GM19452 (cell line): ENCODE results near the gene OSBPL2.

ENCODE experiments used
- ATAC-seq: cut with Tn5 transposase; IDR thresholded peaks from one replicate; pipeline ENCODE4 v1.9.1; 2021; ENCODE audit not compliant: unreplicated experiment

OSBPL2 gene

DNA sequence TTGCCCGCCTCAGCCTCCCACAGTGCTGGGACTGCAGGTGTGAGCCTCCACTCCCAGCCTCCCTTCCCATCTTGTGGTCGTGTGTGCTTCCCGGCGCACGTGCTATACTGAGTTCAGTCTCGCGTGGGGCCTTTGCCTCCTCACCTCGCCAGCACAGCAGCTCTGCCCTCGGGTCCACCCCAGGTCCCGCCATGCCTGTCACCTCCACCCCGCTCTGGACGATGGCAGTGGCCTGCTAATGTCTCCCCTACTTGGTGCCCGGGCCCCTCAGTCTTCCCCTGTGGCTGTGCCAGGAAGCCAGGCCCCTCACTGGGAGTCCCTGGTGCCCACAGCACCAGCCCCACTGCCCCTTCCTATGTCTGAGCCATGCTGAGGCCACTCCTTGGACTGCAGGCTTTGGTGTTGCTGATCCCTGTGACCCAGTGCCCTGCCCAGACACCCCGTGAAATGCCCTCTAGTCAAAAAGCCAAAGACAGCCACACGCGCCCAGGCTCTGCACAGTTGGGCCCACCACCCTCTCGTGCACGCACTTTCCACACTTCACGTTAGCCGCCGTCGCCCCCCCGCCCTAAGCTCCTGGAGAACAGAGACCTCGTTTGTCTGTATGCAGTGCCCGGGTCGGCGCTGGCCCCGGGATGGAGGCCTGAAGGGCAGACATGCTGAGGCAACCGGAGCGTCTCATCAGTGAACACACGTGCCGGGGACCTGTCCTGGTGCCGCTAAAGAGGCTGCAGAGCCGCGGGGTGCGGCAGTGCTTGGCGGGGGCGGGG is 32.5 kb upstream of the OSBPL2 start:
- no peak for ATAC-seq

DNA sequence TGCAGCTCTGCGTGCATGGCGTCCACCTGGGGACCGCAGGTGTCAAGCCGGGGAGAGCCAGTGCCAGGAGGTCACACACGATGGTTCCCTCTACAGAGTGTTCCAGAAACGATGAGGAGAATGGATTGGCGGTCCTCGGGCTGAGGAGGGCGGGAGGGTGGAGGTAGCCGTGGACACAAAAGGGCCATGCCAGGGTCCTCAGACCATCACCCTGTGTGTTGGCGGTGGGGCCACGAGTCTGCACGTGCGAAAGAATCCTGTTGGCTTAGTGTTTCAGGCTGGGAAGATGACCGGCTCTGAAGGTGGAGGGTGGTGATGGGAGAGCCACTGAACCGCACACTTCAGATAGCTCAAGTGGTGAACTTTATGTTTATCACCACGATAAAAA is 31.9 kb upstream of the OSBPL2 start:
- no peak for ATAC-seq

DNA sequence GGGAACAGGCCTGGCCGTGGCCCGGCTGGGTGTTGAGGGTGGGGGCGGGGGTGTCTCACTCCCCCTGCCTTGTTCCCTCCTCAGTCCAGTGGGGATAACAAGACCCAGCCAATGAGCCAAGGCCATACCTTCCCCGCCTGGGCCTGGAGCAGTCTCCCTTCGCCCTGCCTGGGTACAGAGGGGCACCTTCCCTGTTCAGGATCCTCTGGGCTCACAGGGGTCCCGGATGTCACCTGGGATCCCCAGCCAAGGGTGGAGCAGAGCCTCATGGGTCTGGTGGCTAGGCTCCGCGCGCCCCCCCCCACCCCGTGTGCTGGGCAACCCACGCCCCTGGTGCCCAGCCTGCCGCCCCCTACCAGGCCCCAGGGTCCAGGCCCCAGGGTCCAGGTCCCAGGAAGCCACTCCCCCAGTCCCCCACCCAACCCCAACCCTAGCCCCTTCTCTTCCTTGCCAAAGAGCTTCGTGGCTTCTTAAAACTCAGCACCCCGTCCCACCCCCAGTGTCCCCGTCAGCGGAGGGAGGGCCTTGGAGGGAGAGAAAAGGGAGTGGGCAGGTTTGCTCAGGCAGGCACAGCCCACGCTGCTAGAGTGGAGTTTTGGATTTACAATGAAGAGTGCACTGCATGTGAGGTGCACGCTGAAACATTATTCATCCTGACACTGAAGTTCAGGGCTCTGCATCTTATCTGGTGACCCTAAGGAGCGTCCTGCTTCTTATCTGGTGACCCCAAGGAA is 30.1 kb upstream of the OSBPL2 start:
- ATAC-seq: no peak

DNA sequence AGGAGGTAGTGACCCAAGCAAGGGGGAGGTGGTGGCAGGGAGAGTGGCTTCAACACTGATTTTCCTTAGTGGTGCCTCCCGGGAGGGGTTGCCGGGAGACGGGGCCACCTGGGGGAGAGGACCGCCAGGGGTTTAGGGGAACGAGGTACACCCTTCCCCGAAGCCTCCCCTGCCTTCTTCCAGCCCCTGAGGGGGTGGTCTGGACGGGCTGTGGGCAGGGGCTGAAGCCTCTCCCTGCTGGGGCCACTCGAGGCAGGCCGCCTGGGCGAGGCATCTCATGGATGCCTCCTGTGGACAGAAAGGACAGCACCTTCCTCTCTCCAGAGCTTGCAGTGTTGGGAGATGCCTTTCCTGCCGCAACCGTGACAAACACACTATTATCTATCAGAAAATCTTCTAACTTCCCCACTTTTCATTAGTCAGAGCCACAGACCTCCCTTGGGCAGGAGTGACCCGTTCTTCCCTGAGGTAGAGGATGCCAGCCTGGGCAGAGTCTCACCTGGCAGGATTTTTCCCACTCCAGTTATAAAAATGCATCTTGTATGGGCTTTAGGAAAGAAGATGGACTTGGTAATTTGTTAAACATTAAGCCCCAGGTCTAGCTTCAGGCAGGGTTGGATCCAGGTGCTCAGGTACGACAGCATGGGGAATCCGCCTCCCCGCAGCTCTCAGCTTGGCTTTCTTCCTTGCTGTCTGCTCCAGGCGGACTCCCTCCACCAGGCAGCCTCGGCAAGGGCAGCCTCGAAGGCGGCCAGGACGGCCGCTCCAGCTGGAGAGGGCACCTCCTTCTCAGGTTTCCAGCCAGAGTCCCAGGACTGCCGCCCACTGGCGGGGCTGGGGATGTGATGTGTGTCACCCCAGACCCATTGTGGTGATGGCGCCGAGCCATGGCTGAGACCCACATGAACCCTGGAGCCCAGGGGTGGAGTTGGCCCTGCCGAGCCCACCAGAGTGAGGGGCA is 29.2 kb upstream of the OSBPL2 start:
- ATAC-seq: no peak

DNA sequence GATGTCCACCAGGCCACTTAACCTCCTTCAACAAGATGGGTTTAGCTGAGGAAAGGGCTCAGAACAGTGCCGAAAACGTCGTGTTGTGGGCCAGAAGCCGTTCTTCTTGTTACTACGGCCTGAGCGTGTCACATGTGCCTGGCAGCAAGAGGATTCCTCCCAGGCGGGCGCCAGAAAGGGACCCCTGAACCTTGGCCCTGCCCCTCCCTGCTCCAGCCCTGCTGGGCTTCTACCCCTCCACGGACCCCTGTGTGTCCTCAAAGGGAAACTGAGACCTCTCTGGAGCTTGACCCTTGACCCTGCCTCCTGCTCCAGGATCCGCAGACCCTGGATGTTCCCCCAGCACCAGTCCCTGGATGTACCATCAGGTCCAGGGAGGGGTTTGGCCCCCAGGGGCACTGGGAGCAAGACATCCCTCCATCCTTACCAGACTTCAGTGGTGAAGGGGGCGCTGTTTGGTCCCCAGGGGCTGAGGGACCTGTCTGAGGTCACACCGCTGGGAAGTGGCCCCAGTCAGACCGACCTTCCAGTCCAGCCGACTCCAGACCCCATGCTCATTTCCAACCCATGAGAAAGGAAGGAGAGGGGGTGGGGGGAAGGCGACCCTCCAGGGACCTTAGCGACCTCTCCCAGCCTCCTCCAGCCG is 28.3 kb upstream of the OSBPL2 start:
- ATAC-seq: no peak

DNA sequence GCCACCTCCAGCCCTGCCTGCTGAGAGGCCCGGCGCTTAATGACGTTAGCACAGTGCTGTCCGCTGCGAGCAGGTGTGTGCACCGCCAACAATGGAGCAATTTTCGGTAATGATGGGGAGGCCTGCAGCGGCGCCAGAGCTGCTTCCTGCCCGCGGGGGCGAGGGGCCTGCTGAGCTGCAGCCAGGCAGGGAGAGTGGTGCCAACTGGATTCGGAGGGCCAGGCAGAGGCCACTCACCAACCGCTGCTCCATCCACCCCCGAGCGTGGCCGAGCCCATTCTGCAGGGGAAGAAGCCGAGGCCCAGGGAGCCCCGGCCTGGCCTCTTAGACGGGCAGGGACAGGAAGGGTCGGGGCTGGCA is 27.8 kb upstream of the OSBPL2 start:
- ATAC-seq: no peak

DNA sequence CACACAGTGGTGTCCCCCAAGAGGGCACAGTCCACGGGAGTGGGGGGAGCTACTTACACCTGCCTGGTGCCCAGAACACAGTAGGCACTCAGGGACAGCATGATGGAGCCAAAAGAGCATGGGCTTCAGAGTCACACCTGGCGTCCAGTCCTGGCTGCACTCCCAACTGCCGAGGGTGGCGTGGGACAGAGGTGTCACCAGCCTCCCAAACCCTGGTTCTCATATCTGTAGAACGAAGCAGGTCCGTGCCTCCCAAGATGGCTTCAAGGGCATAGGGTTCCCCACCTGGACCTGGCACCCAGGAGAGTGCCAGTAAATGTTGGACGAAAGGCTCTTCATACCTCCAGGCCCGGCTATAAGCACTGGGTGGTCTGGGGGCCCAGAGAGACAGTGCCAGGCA is 27.1 kb upstream of the OSBPL2 start:
- ATAC-seq: no peak

DNA sequence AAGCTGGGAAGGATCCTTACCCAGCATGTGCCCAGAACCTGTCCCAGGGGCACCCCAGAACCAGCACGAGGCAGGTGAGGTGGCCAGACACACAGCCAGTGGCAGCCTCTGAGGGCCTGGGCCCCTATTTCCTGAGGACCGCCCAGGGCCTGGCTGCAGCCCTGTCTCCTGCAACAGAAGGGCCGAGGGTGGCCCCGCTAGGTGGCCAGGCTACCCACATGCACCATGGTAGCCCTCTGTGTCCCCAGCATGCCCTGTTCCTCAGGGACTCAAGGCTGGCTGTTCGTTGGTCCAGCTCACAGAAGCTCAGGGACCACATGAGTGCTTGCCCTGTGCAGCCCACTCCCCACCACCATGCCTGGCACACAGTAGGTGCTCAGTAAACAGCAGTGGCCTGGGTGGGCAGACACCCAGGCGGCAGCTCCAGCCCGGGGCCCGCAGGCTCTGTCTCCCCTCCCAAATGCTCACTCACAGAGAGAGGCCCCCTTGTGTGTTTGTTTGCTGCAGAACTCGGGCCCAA is 26.5 kb upstream of the OSBPL2 start:
- ATAC-seq: no peak

DNA sequence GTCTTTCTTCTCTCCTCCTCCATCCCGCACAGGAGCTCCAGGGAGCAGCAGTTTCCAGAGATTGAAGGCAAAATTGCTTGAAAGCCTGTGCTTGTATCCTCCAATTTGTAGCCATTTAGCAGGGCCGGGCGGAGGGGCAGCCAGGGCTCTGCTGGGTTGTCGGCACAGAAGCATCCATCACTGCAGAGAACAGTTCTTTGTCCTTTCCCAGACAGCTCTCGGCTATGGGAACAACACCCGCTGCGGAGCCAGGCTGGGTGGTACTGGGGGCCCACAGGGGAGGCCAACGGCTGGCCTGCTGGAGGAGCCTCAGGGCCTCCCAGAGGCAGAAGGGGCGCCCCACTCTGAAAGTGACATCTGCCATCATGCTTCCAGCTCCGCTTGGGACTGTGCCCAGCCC is 26.0 kb upstream of the OSBPL2 start:
- no peak for ATAC-seq

DNA sequence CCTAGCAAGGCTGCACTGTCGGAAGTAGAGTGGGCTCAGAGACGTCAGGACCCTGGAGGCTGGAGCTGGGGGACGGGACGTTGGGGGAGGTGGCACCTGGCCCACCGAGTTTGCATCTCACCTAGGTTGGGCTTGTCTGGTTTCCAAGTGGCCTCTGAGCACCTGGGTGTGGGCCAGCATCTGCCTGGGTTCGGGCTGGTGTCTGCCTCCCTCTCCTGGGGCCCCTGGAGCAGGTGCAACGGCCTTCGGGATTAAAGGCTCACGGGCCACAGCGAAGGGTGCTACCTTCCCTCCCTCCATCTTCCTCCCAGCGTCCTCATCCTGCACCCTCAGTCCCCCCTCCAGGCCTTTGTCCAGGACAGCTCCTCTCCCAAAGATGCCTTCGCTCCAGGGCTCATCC is 24.3 kb upstream of the OSBPL2 start:
- ATAC-seq: no peak

DNA sequence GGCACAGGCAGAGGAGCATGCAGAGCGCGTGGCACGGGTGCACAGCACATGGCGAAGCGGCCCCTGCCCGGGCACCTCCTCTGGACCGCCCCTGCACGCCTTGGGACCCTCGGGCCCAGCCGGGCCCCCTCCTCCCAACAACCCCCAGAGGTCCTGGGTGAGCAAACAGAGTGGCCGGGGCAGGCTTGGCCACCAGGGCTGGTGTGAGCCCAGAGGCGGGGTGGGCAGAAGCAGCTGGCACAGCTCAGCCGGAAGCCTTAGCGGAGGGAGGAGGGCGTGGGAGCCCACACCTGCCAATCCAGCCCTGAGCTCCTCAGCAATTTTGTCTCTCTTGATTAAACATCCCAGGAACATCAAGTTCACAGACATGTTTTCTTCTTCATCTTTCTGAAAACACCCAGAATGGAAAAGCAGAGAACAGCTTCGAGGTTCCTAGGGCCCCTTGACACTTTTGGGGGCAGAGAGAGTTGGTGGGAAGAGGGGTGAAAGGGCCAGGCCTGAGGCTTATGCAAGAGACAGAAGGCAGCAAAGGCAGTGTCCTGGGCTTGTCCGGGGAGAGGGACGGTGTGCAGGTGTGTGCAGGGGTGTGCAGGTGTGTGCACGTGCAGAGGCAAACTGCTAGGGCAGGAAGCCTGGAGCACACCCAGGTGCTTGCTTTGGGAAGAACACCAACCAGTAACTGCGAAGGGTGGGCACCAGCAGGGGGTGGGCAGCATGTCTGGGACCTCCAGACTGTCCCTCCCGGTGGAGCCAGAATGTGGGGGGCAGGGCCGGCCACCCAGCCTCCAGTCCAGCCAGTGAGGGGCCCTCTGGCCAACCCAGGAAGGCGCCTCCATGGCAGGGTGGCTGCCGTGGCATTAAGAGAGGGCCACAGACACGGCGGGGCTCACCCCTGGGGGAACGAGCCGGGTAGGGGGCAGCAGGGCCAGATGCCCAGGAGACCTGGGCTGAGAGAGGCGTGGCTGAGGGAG is 23.0 kb upstream of the OSBPL2 start:
- no peak for ATAC-seq

DNA sequence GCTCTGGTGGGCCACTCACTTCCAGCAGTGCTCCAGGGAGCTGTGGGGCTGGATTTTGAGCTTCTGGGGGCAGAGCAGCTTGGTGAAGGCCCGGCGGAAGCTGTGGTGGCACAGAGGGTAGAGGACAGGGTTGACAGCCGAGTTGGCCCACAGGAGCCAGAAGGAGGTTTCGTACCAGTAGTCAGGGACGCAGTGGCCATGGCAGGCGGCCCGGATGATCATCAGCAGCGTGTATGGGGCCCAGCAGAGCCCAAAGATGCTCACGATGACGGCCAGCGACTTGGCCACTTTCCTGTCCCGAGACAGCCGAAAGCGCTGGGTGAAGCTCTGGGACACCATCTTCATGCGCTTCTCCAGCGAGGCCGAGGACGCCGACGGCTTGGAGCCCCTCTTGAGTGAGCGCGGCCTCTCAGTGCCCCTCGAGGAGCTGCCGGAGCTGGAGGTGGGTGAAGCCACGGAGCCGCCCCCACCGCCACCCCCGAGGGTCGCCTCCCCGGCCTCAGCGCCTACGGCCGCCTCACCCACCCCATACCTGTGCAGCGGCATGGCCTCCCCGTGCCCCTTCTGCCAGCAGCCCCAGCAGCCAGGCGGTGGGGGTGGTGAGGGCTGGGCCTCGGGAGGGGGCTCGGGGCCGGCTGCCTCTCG is 22.2 kb upstream of the OSBPL2 start:
- ATAC-seq: no peak

DNA sequence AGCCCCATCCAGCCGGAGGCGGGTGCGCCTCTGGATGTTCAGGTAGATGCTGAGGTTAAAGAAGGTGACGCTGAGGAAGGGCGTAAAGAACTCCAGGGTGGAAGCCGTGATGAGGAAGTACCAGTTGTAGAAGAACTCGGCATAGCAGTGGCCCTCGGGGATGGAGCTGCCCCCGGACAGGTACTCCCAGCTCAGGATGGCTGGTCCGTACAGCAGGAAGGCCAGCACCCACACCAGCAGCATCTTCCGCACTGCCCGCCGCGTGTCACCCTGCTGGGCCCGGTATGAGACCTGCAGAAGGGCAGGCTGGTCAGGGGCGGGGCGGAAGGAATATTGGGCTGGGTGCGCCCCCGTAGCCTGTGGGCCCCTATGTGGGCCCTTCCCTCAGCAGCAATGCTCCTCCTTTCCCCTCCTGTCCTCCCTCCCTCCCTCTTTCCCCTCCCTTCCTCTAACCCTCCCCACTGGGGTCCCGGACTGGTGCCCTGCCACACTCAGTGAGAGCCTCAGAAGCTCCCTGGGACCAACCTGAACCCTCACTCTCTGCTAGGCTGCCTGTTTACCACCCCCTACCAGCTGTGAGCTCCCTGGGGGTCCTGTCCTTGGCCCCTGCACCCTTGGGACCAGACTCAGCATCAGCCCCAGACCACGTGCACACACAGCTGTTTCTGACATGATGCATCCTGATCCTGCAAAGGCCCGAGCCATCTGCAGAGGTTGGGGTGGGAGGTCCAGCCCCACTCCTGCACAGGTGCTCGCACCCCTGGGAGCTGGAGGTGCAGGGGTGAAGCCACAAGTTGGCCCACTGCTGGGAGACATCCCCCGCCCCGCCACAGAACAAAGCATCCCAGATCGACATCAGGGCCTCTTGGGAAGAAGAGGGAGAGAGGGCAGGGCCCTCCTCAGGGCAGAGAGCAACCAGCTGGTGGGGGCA is 21.4 kb upstream of the OSBPL2 start:
- ATAC-seq: no peak

DNA sequence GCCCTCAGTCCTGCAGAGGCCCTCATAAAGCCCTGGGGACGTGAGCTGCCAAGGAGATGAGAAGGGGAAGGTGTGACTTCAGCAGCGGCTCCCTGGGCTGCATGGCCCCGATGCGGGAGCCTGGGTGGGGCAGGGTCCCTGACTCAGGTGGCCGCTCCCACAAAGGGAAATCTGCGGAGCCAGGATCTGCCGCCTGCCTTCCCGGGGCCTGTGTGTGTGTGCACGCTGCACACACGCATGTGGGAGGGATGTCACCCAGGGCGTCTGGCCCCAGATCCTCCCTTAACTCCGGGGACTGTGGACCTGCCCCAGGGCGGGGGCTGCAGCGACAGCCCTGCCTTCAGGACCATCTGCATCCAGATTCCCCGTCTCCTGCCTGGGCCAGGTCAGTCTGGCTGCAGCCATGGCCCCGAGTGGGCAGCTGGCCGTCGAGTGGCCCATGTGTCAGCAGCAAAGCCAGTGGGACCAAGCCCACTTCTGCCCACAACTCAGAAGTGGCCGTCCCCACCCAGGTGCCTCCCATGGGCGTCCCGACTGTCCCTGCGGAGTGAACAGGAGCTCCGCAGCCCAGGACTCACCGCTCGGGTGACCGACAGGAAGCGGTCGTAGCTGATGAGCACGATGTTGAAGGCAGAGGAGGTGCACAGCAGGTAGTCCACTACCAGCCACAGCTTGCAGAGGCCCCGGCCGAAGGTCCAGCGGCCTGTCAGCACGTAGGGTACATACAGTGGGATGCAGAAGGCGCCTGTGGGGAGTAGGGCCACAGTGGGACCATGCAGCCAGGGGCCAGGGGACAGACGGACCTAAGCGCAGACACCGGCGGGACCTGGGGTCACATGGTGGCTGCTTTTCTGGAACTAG is 20.2 kb upstream of the OSBPL2 start:
- ATAC-seq: no peak

DNA sequence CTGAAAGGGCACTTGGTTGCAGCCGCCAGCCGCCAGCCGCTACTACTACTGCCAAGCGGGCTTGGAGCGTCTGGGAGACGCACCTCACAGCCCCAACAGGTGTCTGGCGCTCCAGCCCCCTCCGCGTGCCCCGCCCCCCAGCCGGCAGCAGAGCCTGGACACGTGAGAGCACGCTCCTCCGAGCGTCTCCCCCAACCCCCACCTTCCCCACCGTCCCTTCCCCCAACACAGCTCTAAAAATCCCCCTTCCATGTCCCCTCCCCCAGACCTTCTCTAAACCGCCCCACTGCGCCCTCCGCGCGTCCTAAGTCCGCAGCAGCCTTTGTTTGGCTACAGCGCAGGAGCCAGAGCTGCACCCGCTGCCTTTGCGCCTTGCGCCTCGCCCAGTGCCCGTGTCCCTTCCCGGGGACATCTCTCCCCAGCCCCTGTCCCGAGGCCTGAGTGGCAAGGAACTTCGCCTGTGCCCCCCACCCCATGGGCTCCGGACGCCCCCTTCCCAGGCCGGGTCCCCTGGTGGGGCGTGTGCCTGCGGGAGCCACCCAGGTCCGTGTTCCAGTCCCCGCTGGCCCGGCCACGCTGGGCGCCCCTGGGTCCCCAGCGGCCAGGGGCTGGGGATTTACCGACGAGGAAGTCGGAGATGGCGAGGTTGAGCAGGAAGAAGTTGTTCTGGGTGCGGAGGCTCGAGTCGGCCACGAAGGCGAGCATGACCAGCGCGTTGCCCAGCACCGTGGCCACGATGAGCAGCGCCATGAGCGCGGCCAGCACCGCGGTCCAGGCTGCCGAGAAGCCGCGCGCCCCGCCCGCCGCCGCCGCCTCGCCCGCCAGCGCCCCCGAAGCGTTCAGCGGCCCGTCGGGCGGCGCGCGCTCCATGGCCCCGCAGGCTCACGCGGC is 19.0 kb upstream of the OSBPL2 start:
- ATAC-seq: no peak

DNA sequence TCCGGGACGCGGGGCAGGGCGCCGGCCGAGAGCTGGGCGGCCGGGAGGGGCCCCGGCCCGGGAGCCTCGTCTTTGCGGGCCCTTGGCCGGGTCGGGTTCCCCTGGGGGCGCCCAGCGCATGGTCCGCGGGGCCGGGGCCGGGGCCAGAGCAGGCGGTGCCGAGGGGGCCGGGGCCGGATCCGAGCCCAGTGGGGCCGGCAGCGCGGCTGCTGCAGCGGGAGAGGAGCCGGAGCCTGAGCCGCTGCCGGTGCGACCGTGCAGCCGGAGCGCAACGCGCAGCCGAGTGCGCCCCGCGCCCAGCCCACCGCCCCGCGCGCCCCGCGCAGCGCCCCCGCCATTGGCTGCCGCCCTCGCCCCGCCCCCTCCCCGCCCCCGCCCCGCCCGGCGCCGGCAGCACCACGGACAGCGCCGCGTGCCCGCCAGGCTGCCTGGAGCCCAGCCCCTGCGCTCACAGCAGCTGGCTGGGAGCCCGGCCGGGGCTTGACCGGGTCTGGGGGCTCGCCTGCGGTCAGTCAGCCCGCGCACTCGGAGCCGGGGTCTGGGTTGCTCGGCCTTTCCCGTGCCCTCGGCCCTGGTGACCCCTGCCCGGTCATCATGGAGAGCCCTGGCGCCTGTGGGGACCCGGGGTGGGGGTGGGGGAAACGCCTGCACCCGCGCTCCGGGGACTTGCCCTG is 18.2 kb upstream of the OSBPL2 start, which contains the start of gene HRH3:
HRH3 (minus strand) TSS at position 287 of the 674 bp plus-strand sequence. CDS start 308 bp downstream, outside the sequence.
- no peak for ATAC-seq
